Stimulated activated CD8-positive, alpha-beta memory T cell treated with anti-CD3 and anti-CD28 coated beads, Interleukin-4, amount 100 ng/mL, for 24 hours (primary cell): ENCODE results near the gene CACNB1.
"Not testable (repeated sequence)": the region's sequence is repeated elsewhere in the genome, so short reads cannot be mapped to it uniquely, and the experiment has no call there.

Source experiments
- DNase-seq: peaks from one replicate; pipeline ENCODE4 v3.0.0-alpha.2; 2020; ENCODE audit warnings: low read depth

Gene CACNB1

GRCh38 chr17:39151150-39151942 is 46.1 kb downstream of the CACNB1 start, which contains the start of gene PLXDC1:
TSS of gene PLXDC1 (minus strand) at chr17:39151637. CDS start at chr17:39151437, 200 bp downstream.
- no peak for DNase-seq

- DNase-seq, result no peak
Measured at GRCh38 chr17:39150795-39151149, 46.7 kb downstream of the CACNB1 start.

GRCh38 chr17:39150104-39150634 is 47.3 kb downstream of the CACNB1 start:
- no peak for DNase-seq

- DNase-seq, result no peak
Measured at GRCh38 chr17:39147221-39148185, 50.0 kb downstream of the CACNB1 start.

GRCh38 chr17:39146273-39146672 is 51.2 kb downstream of the CACNB1 start:
- no peak for DNase-seq

GRCh38 chr17:39145143-39145542 is 52.3 kb downstream of the CACNB1 start:
- DNase-seq, result no peak

GRCh38 chr17:39144416-39144840 is 53.0 kb downstream of the CACNB1 start:
- no peak for DNase-seq

GRCh38 chr17:39143552-39144093 is 53.8 kb downstream of the CACNB1 start:
- DNase-seq, result no peak

- no peak for DNase-seq
Measured at GRCh38 chr17:39141915-39142664, 55.4 kb downstream of the CACNB1 start.

- no peak for DNase-seq
Measured at GRCh38 chr17:39141294-39141693, 56.2 kb downstream of the CACNB1 start.

- no peak for DNase-seq
Measured at GRCh38 chr17:39139561-39139960, 57.9 kb downstream of the CACNB1 start.

- DNase-seq, result no peak
Measured at GRCh38 chr17:39139161-39139511, 58.3 kb downstream of the CACNB1 start.

GRCh38 chr17:39138431-39139160 is 58.9 kb downstream of the CACNB1 start:
- no peak for DNase-seq

- DNase-seq, result no peak
Measured at GRCh38 chr17:39134878-39135277, 62.6 kb downstream of the CACNB1 start.

- DNase-seq, result no peak
Measured at GRCh38 chr17:39132192-39132610, 65.3 kb downstream of the CACNB1 start.

- no peak for DNase-seq
Measured at GRCh38 chr17:39131616-39132015, 65.9 kb downstream of the CACNB1 start.

- DNase-seq, result no peak
Measured at GRCh38 chr17:39130205-39130604, 67.3 kb downstream of the CACNB1 start.

- not testable (repeated sequence) for DNase-seq
Measured at GRCh38 chr17:39129544-39129943, 67.9 kb downstream of the CACNB1 start.

- DNase-seq, result no peak
Measured at GRCh38 chr17:39126436-39126835, 71.0 kb downstream of the CACNB1 start.

- DNase-seq, result no peak
Measured at GRCh38 chr17:39125143-39125875, 72.2 kb downstream of the CACNB1 start.
